Non-pigmented ciliary epithelial cell (primary cell): Measurements from ENCODE around the gene ADARB1.

ENCODE experiments used
- DNase-seq: peaks from one replicate; pipeline ENCODE4 v3.0.0-alpha.2; 2010; ENCODE audit warnings: low read depth

Gene ADARB1

DNA sequence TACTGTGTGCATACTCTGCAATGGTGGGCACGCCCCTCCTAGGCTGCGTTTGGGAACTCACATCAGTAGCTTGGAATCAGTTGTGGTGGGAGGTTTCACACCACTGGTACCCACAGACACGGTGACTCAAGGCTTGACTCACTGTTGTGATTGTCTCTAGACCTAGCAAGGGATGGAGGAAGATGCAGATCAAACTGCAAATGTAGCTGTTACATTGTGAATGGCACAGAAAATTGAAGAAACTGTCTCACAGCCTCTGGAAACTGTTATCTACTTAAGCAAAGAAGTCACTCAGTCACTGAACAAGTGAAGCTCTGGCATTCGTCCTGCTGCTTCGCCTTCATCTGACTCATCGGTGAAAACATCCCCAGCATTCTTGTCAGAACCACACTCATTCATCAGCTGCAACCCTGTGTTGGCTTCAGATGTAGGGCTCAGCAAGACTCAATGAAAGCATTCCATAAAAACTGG is 153.8 kb downstream of the ADARB1 start:
- DNase-seq: peak; percentile 97

GRCh38 chr21:45228656-45229240 is 154.4 kb downstream of the ADARB1 start:
- no peak for DNase-seq

- no peak for DNase-seq
Observed at GRCh38 chr21:45231705-45232104, 157.3 kb downstream of the ADARB1 start.

GRCh38 chr21:45234127-45234526 is 159.7 kb downstream of the ADARB1 start:
- DNase-seq: no peak

DNA sequence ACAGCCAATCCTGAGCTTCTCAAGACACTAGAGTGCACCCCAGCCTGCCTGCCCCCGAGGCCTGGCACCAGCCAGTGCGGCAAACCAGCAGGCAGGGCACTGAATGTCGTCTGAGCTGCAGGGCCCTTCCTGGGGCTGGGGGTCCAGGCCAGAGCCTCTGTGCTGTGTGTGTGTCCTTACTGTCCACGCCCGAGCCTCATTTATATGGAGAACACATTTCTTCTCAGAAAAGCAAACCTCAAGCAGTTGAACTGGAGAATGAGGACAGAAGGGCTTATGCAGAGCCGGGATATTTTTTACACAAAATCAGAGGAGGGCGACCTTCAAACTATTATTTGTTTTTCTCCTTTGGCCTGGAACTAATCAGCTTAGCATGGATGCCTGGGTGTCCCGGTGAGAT is 160.6 kb downstream of the ADARB1 start:
- DNase-seq: no peak

GRCh38 chr21:45235488-45235887 is 161.1 kb downstream of the ADARB1 start:
- no peak for DNase-seq

DNA sequence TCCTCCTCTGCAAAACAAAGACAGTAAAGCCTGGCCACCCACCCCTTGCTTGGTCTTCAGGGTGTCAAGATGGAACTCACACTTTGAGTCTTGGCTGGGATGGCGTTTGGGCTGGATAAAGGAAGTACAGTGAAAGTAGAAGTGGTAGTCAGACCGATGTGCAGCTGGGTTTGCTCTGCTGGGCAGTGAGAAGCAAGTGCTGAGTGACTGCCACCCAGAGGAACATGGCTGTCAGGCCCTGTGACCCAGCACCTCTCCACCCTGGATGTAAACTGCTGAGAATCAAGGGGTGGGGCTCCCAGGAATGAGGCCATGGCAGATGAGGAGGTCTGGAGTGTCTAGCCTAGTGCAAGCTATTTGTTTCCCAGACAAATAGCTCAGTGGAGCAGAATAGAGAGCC is 162.1 kb downstream of the ADARB1 start:
- no peak for DNase-seq

DNA sequence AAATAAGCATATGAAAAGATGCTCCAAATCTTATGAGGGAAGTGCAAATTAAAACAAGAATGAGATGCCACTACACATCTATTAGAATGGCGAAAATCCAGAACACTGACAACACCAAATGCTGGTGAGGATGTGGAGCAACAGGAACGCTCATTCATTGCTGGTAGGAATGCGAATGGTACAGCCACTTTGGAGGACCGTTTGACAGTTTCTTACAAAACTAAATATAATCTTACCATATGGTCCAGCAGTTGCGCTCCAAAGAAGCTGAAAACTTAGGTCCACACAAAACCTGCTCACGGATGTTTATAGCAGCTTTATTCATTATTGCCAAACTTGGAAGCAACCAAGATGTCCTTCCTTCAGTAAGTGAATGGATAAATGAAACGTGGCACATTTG is 163.0 kb downstream of the ADARB1 start:
- DNase-seq: no peak

DNA sequence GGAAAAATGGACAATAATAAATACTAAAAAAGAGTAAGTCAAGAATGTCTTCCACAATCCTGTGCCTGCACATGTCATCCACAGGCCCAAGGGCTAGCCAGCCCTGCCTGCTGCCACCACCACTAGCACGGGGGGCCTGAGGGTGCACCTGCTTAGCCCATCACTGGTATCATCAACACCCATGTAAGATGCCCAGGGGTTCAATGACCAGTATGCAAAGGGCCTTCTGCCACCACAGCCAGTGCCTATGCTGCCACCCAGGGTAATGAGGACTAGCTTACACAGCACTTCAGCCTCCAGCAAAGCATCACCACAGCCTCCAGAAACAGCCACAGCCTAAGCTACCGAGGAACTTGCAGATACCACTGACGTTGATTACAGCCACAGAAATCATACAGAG is 167.0 kb downstream of the ADARB1 start:
- no peak for DNase-seq

DNA sequence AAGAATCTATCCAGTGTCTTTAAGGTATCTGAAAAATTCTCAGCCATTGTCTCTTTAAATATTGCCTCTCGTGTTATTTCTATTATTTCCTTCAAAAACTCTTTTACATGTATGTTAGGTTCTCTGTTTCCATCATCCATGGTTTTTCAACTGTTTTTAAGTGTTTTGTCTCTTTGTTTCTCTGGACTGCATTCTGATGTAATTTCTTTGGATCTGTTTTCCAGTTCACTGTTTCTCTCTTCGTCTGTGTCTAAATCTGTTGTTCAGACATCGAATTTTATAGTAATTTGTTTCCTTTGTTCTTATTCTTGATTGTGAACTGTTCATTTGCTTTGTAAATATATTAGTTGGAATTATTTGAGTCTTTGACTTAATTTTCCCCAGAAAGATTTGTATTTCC is 169.2 kb downstream of the ADARB1 start:
- no peak for DNase-seq

GRCh38 chr21:45244799-45245340 is 170.5 kb downstream of the ADARB1 start:
- DNase-seq: no peak

DNA sequence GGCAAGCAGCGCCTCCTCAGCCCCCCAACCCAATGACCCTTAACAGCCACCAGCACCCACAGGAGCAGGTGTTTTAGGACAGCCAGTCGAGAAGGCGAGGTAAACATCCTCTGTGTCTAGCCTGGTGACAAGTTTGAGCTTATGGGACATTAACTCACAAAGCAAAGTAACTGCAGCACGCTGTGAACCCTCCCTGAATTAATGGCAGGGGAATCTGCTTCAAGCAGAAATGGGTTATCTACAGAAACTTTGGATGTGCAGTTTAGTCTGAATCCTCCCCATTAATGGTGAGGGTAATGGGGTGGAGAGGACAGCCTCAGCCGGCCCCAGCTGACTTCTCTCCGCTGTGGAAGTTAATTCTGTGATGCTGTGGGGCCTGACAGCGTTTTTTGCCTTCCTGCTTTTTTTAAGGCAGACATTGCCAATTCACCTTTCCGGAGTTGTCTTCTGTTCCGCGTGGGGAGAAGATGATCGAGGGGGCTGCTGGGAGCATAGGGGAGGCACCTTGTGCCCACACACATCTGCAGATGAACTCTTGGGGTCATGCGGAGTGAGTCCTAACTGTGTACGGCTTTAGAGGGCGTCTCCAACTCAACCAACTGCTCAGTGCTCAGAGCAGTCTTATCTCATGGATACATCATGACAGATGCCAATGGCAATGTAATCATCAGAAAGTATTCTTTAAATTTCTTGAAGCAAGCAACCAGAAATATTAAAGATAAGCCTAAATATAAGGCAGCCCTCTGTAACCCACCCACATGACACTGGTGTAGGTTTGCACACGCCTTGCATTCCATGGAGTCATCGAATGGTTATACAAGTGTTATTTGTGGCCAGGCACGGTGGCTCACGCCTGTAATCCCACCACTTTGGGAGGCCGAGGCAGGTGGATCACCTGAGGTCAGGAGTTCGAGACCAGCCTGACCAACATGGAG is 172.3 kb downstream of the ADARB1 start:
- no peak for DNase-seq

DNA sequence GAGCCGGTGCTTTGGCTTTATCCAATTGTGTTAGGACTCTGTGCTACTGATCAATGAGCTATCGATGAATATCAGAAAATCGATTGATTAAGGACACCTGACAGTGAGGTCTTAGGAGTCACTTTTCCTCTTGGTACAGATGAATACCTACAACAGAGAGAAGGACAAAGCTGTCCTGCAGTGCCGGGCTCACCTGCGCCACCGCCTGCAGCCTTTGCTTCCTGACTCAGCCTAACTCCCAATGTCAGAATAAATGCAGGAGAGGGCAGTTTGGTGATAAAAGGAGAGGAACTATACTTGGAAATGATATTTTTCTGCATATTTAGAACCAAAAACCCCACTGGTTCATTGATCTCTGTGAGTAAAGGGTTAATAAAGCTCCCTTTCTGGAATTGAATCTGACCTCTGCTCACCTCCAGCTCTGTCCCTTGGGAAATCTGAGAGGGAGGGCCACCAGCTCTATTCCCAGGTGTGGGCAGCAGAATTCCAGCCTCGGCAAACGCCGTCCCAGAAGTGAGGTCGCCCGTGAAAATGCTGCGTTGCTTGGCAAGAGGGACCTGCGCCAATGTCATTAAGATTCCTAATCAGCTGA is 174.0 kb downstream of the ADARB1 start:
- DNase-seq: no peak

DNA sequence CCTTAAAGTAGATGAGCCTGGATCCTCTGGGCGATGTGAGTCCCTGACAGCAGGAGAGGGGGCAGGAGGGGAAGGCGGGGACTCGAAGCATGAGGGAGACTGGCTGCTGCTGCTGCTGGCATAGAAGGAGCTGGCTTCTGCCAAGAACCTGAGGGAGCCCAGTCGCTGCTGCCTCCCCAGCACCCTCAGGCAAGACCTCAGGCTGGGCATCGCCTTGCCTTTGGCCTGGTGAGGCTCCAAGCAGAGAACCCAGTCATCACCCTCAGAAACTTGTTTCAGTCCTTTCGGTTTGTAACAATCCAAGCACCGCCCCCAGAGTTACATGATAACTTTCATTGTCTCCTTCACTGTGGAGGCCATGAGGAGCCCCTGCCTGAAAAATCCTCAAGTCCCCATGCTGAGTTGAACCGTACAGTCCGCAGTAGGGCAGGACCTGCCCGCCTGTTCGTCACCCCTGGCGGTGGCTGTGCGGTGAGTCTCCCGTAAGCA is 174.6 kb downstream of the ADARB1 start:
- no peak for DNase-seq

DNA sequence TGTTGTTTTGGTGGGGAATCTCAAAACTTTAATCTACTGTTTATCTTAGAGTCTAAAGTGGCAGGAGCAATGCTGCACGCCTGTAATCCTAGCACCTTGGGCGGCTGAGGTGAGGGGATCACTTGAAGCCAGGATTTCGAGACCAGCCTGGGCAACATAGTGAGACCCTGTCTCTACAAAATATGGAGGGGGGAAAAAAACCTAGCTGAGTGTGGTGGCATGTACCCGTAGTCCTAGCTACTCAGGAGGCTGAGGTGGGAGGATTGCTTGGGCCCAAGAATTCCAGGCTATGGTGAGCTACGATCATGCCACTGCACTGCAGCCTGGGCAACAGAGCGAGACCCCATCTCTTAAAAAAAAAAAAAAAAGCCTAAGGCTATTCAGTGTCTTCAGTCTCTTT is 175.2 kb downstream of the ADARB1 start:
- no peak for DNase-seq

GRCh38 chr21:45250272-45250671 is 175.9 kb downstream of the ADARB1 start:
- DNase-seq: no peak

DNA sequence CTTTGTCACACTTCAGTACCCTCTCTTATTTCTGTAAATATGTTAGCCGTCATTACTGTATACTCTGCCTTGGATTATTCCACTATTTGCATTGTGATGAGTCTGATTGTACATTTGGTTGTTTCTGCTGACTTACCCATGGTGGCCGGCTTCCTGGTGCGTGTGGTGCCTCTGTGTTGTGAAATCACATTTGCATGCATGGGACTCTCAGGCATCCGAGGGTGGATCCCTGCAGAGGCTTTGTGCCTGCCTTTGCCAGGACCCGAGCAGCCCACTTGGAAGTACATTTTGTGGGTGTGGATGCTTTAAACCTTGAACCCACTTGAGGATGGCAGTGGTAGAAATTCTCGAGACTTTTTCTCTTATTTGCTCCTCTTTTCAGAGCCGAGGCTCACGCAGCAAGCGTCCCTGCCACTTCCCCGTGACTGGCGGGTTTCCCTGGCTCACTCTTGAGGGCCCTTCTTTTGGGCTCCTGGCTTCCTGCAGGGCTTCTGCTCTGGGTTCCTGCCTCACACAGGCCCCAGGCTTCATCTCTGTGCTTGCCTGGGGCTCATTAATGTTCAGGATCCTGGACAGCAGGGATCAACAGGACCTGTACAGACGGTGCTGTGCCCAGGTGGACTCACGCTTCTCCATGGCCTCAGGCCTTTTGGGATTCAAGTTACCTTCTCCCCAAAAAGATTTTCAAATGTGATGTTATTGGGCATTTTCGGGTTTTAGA is 176.7 kb downstream of the ADARB1 start:
- DNase-seq: no peak

DNA sequence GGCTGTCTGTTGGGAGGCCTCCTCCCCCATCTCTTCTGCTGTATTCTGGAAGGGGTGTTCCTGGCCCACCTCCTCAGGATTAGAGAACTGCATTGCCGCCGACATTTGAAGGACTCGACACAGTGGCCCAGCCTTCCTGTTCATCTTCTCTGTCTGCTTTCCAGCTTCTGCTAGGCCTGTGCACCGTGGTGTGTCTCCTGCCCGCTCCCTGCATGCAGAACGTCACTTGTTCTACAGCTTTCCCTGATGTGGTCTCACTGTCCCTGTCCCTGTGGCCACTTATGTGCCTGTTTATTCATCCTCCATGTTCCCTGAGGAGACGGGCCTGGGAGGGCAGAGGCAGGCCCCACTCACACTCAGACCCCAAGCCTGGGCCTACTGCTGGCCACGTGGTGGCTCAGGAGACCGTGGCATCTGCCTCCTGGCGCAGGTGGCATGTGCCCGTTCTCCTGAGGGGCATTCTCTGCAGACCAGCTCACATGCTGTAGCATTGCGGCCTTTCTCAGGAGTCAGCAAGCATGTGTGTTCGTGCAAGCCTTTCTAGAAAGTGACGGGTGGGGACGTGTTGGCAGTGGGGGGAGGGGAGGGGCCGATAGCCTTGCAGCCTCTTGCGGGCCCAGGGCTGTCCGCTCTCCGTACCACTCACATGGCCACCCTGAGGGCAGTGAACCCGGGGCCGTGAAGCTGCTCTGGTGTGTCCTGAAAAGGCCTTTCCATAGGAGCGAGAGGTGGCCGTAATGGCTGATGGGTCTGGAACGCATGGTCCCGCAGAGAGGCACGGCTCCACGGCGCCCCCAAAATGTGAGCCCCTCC is 177.5 kb downstream of the ADARB1 start:
- DNase-seq: no peak

DNA sequence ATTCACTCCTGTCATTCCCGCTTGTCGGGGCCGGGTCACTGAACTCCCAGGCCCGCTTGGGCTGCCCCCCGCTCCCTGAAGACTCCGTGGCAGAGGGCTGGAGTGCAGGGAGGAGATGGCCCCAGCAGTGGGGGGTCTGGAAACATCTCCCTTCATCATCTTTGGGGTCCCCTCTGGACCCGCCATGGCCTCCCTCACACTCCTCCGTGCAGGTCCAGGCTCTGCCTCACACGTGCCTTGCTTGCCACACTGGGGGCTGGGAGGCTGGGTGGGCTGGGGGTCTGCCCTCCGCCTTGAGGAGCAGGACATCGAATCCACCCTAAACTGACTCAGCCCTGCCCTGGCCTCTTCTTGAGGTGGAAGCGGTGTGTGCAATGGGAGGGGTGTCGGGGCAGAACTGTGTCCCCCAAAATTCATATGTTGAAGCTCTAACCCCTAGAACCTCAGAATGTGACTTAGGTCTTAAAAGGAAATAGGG is 178.1 kb downstream of the ADARB1 start:
- no peak for DNase-seq

DNA sequence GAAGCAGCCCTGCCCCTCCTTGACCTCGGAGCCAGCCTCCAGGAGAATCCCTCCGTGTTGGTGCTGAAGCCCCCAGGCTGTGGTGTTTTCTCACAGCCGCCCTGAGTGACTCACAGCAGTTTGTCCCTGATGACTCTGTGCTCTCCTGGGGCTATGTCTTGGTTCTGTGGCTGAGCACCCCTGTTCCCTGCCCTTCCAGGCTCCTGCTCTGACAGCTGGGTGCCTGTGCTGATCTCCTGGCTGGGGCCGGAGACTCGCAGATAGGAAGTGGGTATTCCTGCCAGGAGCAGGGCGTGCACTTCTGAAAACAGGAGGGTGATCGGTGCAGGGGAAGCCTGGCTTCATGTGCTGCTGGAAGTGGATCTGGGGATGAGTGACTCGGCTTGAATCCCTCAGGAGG is 178.8 kb downstream of the ADARB1 start:
- DNase-seq: no peak
